ENCODE measurements around the gene SGCA.

Gene SGCA

DNA sequence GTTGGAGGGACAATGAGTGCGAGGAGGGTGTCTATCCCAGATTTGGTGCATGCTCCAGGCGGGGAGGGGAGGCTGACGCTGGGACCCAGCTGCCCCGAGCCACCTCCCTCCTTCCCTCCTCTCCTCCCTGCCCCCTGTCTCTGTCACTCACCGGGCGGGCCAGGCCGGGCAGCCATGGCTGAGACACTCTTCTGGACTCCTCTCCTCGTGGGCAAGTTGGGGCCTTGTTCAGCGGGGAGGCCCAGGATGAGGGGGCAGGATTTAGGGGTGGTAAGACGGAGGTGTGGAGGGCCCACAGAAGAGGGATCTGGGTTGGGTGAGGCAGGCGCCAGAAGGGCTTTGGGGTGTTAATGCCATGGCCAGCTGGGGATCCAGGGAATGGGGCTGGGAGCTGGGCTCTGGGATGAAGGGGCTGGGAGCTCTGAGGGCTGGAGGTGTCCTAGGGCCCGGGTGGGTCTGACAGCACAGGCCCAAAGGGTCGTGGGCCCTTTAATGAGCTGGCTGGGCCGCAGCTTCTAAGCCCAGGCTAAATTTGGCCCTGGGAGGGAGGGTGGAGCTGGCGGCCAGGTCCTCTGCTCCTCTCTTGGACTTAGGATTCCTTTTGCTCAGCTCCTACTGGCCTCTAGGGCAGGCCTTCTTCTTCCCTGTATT lies at the start of gene SGCA:
Gene SGCA, plus strand, starts transcription at position 139 of the 651 bp plus-strand sequence. Its CDS starts 36 bp downstream, at position 175.
- no peak for DNase-seq (ENCODE audit: low spot score)

DNA sequence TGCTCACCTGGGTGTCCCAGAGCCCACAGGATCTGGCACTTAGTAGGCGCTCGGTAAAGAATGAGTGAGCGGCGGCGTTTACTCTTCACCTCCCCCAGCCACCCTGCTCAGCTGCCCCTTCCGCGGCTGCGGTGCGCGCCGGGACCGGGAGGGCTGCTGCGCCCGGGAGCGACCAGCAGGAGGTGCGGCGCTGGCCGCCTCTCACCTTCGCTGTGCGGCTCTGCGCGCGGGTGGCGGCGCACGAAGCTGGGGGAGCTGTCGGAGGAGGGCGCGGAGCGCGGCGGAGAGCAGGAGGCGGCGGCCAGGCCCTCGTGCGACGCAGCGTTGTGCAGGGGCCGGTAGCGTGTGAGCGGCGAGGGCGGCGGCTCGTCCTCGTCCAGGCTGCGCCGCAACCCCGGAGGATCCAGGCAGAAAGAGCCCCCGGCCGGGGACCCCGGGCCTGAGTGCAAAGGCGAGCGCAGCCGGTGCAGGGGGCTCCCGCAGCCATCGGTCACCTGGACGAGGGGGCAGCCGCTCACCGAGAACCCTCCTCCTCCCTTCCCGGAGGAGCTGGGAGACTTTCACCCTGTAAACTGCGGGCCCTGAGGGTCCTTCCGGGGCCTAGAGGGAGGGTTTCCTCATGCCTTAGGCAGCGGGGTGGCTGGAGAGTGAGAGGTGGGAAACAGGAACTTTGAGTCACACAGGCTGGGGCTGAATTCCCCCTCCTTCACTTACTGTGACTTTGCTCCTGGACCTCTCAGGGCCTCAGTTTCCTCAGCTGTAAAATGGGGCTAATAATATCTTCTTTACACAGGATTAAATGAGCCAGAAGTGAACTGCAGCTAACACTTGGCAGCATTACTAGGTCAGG lies 48.4 kb upstream of the SGCA start:
- DNase-seq (ENCODE audit: low spot score) = no peak

DNA sequence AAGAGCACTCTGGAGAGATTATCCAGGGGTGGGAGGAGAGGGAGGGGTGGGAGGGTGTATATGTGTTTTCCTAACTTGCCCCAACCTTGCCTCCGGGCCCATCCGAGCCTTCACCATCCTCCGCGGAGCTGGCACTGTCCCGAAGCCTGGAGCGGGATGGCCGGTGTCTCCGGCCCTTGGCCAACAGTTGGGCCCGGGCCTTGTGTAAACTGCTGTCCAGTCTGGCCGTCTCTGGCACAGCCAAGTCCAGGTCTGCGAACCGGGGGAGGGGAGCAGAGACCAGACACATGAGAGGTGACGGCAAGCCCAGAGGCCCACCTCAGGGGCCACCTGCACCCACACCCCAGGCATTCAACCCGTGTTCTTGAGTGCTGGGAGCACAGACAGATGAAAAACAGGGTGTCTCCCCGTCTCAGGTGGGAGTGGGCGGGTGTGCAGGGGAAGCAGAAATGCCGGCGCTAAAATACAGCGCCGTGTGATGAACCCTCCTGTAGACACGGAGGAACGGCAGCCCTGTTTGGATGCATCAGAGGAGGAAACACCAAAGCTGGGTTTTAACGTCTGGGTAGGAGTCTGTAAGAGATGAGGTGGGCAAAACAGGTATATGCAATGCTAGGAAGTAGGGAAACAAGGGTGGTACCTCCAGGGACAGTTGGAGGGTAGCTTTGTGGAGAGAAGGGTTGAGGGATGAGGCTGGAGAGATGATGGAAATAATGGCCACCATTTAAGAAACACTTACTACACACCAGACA lies 47.6 kb upstream of the SGCA start:
- no peak for DNase-seq (ENCODE audit: low spot score)

DNA sequence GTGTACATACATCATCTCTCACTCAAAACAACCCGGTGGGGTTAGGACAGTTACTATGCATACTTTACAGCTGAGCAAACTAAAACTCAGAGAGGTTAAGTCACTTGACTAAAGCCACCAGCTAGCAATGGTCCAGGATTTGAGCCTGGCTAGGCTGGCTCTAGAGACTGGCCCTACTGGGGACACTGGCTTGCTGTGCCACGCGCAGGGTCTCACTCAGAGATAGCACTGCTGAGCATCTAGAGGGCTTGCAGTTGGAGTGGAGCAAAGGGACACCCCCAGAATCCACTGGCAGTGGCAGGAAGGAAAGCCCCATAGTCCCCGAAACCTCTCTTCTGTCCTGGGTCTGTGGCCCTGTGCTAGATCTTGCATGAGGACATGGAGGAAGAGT lies 47.0 kb upstream of the SGCA start:
- no peak for DNase-seq (ENCODE audit: low spot score)

DNA sequence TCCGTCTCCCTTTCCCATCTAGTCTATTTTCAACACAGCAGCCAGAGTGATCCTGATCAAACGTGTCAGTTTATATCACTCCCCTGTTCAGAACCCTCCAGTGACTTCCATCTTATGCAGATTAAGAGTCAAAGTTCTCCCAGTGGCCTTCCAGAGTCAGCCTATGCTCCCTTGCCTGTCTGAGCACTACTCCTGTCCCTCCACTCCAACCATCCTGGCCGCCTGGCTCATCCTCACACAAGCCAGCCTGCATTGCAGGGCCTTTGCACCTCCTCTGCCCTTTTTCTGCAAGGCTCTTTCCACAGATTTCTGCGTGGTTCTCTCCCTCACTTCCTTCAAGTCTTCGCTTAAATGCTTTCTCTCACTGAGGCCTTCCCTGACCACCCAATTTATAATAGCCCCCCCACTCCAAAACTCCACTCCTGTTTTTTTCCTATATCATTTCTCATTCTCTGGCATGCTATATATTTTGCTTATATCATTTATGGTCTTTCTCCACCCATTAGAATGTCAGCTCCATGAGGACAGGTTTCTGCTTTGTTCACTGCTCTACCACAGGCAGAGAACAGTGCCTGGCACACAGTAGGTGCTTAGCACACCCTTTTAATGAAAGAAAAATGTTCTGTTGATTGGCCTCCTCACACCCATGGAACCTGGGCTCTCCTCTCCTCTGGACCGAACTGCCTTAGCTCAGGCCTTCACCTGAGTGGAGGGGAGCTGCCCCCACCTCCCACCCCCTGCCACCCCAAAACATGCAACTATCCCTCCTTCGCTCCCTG lies 45.1 kb upstream of the SGCA start:
- no peak for DNase-seq (ENCODE audit: low spot score)

DNA sequence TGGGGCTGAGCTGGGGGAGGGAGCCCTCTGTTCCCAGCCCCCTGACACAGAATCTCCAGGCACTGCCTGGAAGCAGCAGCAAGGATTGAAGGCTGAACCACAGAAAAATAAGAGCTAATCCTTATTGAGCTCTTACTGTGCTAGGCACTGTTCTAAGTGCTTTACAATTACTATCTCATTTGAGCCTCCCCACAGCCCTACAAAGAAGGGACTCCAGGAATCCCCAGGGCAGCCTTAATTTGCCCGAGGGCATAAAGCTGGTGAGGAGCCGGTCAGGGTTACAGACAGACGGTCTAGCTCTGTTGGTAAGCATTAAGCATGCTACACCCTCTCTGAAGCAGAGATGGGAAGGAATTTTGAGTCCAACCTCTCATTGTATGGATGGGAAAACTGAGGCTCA lies 42.9 kb upstream of the SGCA start:
- no peak for DNase-seq (ENCODE audit: low spot score)

DNA sequence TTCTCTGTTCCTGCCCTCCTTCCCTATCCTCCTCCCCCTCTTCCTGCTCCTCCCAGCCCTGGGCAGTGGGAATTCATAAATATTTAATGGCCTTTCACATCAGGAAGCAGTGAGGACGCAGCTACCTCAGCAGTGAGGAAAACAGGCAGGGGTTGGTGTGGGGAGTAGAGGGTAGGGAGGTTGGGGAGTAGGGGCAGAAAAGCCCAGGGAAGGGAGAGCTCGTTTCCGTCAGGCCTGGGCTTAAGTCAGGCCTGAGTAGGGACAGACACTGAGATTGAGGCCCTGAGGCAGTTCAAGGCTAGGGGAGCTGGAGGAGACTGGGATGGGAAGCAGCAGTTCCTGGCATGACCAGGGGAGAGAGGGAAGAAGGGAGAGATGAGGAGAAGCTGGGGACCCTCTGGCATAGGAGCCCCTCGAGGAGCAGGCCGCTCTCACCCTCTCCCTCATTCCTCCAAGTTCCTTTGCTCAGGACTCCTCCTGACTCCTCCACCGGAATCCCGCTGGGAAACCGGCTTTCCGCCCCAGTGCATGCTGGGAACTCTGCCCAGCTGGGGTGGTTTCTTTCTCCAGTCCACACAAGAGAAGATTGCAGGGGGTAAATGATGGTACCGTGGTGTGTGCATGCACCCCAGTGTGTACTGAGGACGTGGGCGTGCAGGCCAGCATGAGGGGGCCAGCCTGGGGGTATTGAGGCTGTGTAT lies 42.0 kb upstream of the SGCA start:
- DNase-seq (ENCODE audit: low spot score) = no peak

DNA sequence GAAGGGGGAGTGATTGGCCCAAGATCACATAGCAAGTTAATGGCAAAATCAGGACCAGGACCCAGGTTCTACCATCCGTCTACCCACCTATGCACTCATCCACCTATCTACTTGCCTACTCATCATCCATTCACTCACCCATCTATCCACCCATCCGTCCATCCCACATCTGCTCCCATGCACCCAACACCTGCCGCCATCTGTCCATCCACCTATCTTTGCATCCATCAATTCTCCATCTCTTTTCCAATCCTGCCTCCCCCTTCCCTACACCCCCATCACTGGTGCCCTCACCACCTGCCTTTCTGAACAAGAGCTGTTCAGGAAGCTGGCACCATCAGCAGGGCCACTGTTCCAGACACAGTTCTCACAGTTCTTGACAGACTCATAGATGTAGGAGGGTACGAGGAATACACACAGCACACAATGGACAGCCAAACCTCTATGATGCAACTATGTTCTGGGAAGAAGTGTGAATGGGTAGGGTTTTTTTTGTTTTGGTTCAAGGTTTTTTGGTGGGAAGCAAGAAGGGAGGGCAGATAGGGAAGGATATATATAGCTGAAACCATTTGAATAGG lies 40.3 kb upstream of the SGCA start:
- DNase-seq (ENCODE audit: low spot score) = no peak

DNA sequence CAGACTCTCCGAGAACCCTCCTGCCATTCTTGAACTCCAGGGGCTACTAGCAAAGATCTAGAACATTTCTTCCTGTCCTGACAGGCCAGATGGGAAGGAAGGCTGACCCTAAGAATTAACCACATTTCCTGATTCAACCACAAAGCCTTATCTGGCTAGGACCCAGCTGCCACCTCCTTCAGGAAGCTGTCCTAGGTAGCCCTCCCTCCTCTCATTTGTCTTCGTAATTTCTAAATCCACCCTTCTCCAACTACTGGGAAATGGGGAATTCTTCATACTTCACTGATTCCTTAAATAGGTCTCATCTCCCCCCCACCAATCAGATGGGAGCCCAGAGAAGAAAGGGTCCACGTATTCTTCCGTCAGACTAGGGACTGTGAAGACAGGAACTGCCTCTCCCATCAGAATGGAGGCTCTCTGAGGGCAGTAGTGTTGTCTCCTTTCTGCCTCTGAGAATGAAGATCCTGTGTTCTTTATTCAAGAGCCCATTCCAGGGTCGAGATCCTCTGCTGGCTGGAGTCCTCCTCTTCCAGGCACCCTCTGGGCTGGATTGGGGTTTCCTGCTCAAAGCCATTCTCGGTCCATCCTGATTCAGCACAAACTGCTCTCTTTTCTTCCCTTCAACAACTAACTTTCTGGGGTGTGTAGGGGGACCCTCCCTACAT lies 38.0 kb upstream of the SGCA start:
- no peak for DNase-seq (ENCODE audit: low spot score)

DNA sequence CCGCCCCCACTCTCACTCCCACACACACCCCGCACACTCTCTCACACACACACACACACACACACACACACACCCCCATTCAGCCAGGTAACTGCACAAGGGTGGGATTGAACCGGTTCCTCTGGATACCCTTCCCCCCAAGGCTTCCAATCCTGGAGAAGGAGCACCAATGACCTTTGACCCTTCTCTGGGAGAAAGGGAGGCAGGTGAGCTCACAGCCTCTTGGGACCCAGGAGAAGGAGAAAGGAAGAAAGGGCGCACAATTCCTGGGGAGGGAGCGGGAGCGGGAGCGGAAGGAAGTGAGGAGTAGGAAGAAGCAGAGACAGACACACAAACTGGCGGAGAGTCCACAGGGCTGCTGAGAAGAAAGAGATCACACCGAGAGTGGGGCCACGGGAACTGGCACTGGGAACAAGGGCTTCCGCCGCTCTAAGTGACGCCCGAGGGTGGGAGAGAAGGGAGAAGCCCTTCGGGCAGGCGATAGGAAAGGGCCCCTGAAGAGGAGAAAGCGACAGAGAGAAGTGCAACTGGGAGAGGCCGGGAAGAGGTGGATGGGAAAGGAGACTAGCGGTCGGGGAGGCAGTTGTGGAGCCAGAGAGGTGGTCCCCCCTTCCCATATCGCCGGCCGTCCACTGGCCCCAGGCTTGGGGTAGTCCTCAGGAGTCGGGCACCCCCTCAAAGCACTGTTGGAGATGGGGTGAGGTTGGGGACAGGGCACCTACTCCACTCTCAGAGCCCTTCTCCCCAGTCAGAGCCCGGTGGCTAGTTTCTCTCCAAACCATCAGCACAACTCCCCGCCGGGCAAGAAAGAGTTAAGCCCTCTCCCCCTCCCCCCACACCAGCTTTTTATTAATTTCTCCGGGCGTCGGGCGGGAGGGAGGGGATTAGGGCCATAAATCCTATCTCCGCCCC lies 37.1 kb upstream of the SGCA start:
- no peak for DNase-seq (ENCODE audit: low spot score)

DNA sequence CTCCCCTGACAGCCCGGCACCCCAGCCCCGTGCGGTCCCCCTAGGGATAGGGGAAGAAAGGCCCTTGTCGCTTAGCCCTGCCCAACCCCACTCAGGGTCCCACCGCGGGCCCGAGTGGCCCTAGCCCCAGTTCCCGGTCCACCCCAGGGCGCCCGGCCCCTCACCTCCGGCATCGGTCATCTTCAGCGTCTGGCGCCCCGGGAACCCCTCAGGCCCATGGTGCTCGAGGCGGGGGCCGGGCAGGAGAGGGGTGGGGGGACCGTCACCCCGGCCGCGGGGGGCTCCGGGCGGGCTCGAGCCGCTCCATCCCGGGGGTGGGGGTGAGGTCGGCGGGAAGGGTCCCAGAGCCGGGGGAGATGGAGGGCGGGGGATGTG lies 36.5 kb upstream of the SGCA start:
- no peak for DNase-seq (ENCODE audit: low spot score)

DNA sequence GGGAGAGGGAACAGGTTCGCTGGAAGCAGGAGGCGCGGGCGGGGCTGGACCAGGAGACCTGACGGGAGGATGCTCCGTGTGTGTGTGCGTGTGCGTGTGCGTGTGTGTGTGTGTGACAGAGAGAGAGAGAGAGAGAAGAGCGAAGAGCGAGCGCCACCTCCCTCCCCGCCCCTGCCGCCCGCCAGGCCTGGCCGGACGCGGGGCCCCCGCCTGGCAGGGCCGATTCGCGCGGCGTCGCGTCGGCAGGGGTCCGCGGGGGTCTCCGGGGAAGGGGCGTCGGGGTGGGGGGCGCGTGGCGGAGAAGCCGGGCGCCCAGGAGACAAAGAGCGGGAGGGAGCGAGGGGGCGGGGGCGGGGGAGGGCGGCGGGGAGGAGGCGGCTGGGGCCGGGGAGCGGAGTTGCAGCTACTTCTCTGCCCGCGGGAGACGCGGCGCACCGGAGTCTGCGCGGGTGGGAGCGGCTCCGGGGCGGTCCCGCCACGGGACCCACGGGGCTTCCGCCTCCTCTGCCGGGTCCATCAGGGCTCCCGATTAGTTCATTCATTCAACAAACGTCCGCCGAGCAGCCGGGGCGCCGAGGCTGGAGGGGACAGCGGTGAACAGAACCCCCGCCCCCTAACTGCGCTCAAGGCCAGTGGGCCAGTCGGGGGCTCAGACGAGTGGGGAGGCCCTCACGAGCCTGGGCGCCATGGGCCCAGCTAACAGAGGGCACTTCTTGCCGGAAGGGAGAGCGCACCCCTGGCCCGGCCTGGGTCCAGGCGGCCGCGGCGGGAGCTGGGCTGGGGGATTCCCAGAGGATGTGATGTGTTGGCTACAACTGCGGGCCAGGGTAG lies 35.9 kb upstream of the SGCA start, which contains the start of gene SAMD14:
Gene SAMD14, minus strand, starts transcription at position 433 of the 831 bp plus-strand sequence. CDS start 5,201 bp downstream, outside the sequence.
- DNase-seq (ENCODE audit: low spot score) = no peak

DNA sequence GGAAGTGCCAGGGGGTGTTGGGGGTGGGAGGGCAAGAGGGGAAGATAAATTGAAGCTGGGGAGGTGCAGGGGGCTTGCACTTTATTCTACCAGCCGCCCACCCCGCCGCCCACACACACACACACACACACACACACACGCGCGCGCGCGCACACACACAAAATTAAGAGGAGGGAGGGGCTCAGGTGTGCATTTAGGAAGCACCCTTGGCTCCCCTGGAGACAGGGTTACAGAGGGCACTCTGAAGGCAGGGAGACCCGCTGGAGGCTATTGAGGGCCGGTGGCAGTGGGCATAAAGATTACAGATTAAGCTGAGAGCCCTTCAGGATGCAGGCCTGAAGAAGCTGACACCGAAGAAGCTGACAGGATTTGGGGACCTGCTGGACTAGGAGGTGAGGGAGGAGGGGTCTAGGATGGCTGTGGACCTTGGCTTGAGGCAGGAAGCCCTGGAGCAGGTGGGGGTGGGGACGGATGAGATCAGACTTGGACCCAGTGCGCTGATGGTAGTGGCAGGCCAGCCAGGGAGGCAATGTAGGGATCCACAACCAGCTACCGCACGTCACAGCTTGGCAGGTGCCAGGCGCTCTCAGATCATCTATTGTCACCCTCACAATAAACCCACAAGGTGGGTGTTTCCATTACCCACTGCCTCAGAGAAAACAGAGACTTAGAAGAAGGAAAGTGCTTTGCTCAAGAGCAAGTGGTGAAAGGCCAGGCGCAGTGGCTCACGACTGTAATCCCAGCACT lies 35.1 kb upstream of the SGCA start:
- DNase-seq (ENCODE audit: low spot score) = no peak

DNA sequence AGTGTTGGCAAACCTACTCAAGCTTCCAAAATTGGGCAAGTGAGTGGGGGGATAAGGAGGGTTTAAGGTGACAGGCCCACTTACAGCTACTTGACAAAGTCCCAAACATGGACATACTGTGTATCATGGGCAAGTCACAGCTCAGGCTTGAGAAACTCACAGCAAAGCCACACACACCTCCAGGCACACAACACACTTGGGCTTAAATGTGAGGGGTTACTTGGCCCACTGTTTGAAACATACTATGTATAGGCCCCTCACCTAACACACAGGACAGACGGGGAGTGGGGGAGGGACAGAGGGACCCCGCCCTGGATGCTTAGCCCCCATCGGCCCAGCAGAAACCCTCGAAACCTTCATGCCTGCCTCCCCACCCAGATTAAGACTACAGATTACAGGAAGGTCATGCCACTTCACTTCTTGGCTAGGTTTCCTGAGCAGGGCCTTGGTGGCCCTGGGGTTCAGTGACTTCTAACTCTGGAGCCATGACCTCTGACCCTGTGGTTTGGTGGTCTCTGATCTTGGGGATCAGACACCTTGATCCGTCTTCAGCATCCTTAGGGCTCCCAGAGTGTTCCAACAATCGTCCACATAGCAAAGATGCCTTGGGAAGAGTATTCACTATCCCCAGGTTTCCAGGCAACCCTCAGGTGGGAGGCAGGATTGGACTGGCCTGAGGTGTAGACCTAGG lies 33.6 kb upstream of the SGCA start:
- no peak for DNase-seq (ENCODE audit: low spot score)

DNA sequence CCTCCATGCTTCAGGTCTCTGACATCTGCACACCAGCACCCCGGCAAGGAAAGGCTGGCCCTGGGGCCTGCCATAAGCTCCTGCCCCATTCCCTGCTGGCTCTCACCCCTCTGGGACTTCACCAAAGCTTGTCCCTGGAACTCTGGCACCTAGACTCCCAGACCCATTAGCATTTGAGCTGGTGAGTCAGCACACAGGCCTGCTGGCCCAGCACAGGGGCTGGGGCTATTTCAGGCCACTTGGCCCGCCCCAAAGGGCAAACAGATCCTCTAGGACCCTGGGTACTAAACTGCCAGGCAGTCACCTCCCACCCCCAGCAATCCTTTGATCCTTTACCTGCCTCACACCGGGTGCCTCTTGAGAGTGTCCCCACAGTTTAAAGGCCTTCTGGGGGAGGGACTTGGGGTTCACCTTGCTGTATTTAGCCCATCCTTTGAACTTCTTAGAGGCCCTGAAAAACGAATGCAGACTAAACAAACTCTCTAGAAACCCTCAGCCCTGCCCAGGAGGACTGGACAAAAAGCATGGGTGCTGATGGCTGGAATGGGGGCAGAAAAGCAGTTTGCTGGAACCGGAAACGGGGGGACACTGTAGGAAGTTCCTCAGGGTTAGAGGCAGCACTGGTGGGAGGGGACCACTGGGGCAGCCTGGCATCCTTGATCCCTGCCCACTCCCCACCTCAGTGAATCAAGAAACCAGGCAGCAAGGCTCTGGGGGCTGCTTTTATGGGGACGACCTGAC lies 32.6 kb upstream of the SGCA start:
- DNase-seq (ENCODE audit: low spot score) = no peak

DNA sequence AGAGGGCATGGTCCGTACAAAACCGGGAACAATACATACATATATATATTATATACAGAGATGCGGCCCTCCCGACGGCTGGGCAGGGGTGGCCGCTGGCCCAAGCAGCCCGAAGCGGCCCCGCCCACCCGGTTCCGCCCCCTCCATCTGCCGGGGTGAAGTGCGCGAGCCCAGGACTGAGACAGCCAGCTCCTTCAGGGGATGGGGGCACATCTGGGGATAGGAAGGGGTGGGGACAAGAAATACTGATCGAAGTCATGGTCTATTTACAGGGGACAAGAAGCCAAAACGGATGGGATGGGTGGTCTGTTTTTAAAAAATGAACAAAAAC lies 32.1 kb upstream of the SGCA start:
- no peak for DNase-seq (ENCODE audit: low spot score)

Data from pons (tissue), 1 donor.